Colonic mucosa (tissue), 4 donors: ENCODE results near the gene KCNJ5. TPM values are rescaled to one million over a fixed set of nuclear protein-coding genes. Genes with fewer than 3 reads are reported as not detected.

ENCODE experiments used
- DNase-seq: peaks from one replicate; pipeline ENCODE4 v3.0.0-alpha.2; 2020
- H3K27ac ChIP-seq: fragments of 200-600 bp; one replicate; pipeline ENCODE4 v1.8.0; 2021
- H3K27me3 ChIP-seq: fragments of 200-600 bp; one replicate; pipeline ENCODE4 v1.8.0; 2021
- H3K36me3 ChIP-seq: fragments of 200-600 bp; one replicate; pipeline ENCODE4 v1.8.0; 2021
- H3K4me1 ChIP-seq: fragments of 200-600 bp; one replicate; pipeline ENCODE4 v1.8.0; 2021; ENCODE audit warnings: mild to moderate bottlenecking
- H3K4me3 ChIP-seq: fragments of 200-600 bp; one replicate; pipeline ENCODE4 v1.8.0; 2021
- H3K9ac ChIP-seq, 2 donors: one replicate each; pipeline ENCODE4 v1.7.0; 2013; ENCODE audit warnings: control low read depth in 2 of 2, low read depth in 2 of 2, low read length in 2 of 2
- H3K9me3 ChIP-seq: fragments of 200-600 bp; one replicate; pipeline ENCODE4 v1.8.0; 2021
- intact Hi-C: fragments of 100-400 bp; cut with DNase I; formaldehyde crosslinking; loops from one replicate; pipeline ENCODE4 v1.14.1; 2022
- total RNA-seq, 2 donors: library from RNA; stranded (reverse); fragmentation: NEBNext Ultra II Directional in 1 of 2; extraction: Animal tissue kit (Norgen Biotek cat#: 25700) in 1 of 2; gene quantifications; one replicate each; pipeline ENCODE4 v1.2.1, GENCODE V29; 2021
- TF ChIP-seq, protein P1 (sequence below): fragments of 200-600 bp; IDR thresholded peaks from one replicate; pipeline ENCODE4 v1.8.0; 2022; ENCODE audit warnings: antibody characterized with exemption, mild to moderate bottlenecking
- donor health status: healthy.
- donor health status: DM: no; HTN: no; CAD: no.
- donor health status: DM: no; HTN: no; CAD: no.

The KCNJ5 gene
- total RNA-seq, 2 donors from 2014 or later = 0.15 to 0.66 TPM

DNA sequence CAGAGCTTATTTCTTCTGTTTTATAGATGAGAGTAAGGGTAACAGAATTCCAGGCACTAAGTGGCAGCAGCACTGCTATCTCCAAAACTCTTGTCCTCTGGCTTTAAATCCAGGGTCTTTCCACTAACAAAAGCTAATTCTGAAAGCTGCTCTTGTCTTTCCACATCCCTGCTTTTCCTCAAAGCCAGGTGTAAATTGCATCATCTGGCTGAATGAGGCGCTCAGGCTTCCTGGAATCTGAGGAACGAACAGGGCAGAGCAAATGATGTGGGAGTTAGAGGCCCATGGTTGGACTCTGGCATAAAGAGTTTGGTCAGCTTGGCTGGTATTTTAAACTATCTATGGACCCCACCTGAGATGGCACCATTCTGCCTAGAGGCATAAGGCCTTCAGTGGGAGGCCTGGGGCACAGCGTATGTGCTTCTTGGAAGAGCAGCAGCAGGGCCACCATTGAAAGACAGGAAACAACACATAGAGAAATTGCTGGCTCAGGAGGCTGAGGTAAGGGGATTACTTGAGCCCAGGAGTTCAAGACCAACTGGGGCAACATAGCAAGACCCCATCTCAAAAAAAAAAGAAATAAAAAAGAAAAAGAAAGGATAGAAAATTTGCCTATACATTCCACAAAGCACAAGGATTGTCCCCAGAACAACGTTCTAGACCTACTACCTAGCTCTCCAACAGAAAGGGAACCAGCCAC is 1.9 kb downstream of the KCNJ5 start:
- Histone ChIP-seq H3K9ac (no peak overlapping the region), H3K4me3 (no peak overlapping the region), H3K27me3 (peaks cover 23% of the 10 kb centered on the region), H3K9me3 (no peaks in the 10 kb centered on the region), H3K27ac (no peak overlapping the region), H3K36me3 (no peaks in the 10 kb centered on the region), H3K4me1 (peaks cover 6% of the 10 kb centered on the region)
- DNase-seq = no peak
- intact Hi-C loops = no loop called here
- TF ChIP-seq, protein P1, sequence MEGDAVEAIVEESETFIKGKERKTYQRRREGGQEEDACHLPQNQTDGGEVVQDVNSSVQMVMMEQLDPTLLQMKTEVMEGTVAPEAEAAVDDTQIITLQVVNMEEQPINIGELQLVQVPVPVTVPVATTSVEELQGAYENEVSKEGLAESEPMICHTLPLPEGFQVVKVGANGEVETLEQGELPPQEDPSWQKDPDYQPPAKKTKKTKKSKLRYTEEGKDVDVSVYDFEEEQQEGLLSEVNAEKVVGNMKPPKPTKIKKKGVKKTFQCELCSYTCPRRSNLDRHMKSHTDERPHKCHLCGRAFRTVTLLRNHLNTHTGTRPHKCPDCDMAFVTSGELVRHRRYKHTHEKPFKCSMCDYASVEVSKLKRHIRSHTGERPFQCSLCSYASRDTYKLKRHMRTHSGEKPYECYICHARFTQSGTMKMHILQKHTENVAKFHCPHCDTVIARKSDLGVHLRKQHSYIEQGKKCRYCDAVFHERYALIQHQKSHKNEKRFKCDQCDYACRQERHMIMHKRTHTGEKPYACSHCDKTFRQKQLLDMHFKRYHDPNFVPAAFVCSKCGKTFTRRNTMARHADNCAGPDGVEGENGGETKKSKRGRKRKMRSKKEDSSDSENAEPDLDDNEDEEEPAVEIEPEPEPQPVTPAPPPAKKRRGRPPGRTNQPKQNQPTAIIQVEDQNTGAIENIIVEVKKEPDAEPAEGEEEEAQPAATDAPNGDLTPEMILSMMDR = no peak

DNA sequence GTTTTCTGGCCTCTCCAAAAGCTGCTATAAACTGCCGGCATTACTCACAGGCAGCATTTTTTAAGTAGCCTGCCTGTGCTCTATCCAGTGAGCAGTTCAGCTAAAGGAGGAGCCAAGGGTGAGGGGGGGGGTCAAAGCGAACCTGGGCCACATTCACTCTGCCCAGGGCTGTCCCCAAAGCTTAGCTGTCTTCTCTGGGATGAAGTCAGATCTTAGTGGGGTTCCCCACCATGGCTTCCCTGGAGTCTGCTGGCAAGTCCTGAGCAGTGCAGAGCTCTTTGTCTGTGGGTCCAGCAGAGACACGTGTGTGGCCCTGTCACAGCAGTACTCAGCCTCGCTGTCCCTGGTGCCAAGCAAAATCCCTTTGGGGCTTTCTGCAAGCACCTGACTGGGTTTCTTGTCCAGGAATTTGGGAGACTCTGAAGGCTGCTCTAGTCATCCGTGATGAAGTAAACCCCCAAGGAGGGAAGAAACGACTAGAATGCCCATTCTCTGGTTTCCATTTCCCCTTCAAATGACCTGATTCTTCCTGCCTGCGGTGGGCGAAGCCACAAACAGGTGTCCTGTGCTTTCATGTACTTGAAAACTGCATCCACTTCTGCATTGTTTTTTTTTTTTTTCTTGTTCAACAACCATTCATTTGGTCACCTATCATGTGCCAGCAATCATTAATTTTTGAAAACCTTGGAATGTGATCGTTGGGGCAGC is 2.6 kb downstream of the KCNJ5 start:
- no peak for DNase-seq
- Histone ChIP-seq H3K36me3 (no peaks in the 10 kb centered on the region), H3K4me1 (peaks cover 6% of the 10 kb centered on the region), H3K27me3 (peaks cover 23% of the 10 kb centered on the region), H3K27ac (no peak overlapping the region), H3K9ac (no peak overlapping the region), H3K4me3 (no peak overlapping the region), H3K9me3 (no peaks in the 10 kb centered on the region)
- TF ChIP-seq, protein P1 = no peak
- intact Hi-C loops = no loop called here

DNA sequence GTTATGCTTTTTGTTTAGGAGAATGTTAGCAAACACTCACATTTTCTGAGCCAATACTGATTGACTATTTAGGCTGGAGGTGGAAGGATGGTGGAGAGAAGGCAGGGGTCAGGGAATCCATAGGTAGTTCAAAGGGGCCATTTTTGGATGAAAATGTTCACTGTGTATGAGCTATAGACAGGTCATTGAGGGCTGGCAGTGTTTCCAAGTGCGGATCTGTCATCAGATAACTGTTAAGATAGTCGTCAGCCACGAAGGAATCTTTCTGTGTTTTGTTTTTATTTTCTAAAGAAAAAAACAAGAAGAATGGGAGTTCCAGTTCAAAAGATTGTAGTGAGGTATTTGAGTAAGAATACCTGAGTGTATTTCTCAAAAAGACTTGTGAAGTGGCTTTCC is 3.1 kb downstream of the KCNJ5 start:
- Histone ChIP-seq H3K27ac (no peak overlapping the region), H3K9ac (no peak overlapping the region), H3K27me3 (peaks cover 20% of the 10 kb centered on the region), H3K4me1 (peaks cover 6% of the 10 kb centered on the region), H3K4me3 (no peak overlapping the region), H3K9me3 (no peaks in the 10 kb centered on the region), H3K36me3 (no peaks in the 10 kb centered on the region)
- intact Hi-C loops = no loop called here
- TF ChIP-seq, protein P1 = no peak
- no peak for DNase-seq

DNA sequence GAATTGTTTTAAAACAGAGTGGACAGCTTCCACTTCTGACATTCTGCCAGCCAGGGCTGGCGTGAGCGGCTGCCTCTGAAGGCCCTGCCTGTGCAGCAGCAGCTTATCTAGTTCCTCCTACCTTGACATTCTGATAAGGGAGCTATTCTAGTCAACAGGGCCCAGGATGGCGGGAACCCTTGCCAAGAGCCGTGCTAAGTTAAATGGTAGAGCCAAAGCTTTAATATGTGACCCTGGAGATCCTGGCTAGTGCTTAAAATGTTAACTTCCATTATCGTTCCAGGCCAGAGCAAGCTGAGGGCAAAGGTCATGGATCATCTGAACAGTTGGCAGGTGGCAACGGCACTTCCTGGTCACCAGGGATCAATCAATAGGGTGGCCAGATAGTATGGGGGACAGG is 3.5 kb downstream of the KCNJ5 start:
- H3K27me3 ChIP-seq = peaks cover 16% of the 10 kb centered on the region
- TF ChIP-seq, protein P1 = no peak
- H3K27ac ChIP-seq = no peak overlapping the region
- peak; percentile 69 for DNase-seq
- H3K4me3 ChIP-seq = no peak overlapping the region
- peaks cover 6% of the 10 kb centered on the region for H3K4me1 ChIP-seq
- intact Hi-C loops = no loop called here
- H3K9me3 ChIP-seq = no peaks in the 10 kb centered on the region
- H3K9ac ChIP-seq = no peak overlapping the region
- no peaks in the 10 kb centered on the region for H3K36me3 ChIP-seq

DNA sequence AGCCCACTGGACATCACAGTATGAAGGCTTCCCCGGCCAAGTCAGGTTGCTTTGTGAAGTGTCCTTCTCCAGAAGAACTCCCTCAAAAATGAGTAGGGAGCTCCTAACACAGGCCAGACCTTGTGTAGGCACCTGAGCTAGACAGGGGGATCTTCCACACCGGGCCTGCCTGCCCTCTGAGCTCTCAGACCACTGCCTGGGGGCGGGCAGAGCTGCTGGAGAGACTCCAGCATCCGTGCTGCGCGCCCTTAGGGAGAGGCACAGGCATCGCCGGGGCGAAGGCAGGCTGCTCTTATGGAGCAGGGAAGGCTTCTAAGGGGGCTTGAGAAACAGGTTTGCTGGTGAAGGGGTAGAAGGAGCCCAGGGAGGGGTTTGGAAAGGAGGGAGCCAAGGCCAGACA is 4.4 kb downstream of the KCNJ5 start:
- Histone ChIP-seq H3K36me3 (no peaks in the 10 kb centered on the region), H3K27ac (no peak overlapping the region), H3K9me3 (no peaks in the 10 kb centered on the region), H3K9ac (no peak overlapping the region), H3K4me3 (no peak overlapping the region), H3K27me3 (peaks cover 7% of the 10 kb centered on the region), H3K4me1 (peaks cover 1% of the 10 kb centered on the region)
- TF ChIP-seq, protein P1 = no peak
- intact Hi-C loops = no loop called here
- DNase-seq = no peak
